ENCODE results near the gene AIFM2. TPM values are rescaled to one million over a fixed set of nuclear protein-coding genes. Genes with fewer than 3 reads are reported as not detected.
"Not testable (repeated sequence)": the region's sequence is repeated elsewhere in the genome, so short reads cannot be mapped to it uniquely, and the experiment has no call there.

Gene AIFM2
- total and polyA plus RNA-seq, 2 donors = 1.7 to 17.1 TPM

GRCh38 chr10:70087616-70088307 lies 44.9 kb downstream of the AIFM2 start:
- Histone ChIP-seq H3K36me3 (ENCODE audit: insufficient read depth) (no peaks in the 10 kb centered on the region), H3K4me1 (ENCODE audit: insufficient read depth) (no peaks in the 10 kb centered on the region), H3K27ac (ENCODE audit: low read depth) (no peak overlapping the region), H3K4me3 (ENCODE audit: low read depth, low read length) (no peak overlapping the region)
- no peak for DNase-seq (ENCODE audit: extremely low spot score)
- 95% methylated on average over 15 of the region's 15 CpGs for WGBS

GRCh38 chr10:70085975-70086613 lies 46.5 kb downstream of the AIFM2 start:
- 78% methylated on average over 3 of the region's 3 CpGs for WGBS
- H3K36me3 ChIP-seq (ENCODE audit: insufficient read depth) = no peaks in the 10 kb centered on the region

DNA sequence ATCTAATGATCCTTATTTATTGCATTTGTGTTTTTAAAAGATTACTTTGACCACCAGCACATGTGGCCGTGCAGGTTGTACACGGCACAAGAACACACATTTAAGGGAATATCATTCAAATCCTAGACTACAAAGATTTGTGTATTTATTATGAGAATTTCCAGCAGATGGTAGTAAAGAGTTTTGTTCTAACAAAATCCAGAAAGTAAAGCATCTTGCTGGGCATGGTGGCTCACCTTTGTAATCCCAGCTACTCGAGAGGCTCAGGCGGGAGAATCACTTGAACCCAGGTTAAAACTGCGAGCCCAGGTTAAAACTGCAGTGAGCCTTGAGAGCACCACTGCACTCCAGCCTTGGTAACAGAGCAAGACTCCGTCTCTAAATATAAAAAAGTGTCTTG lies 48.4 kb downstream of the AIFM2 start:
- DNase-seq (ENCODE audit: extremely low spot score) = no peak
- WGBS = 94% methylated on average over 6 of the region's 6 CpGs

More at GRCh38 chr10:70085975-70086613, 46.5 kb downstream of the AIFM2 start:
- DNase-seq (ENCODE audit: extremely low spot score) = no peak
- no peak overlapping the region for H3K4me3 ChIP-seq (ENCODE audit: low read depth, low read length)
- H3K4me1 ChIP-seq (ENCODE audit: insufficient read depth) = no peaks in the 10 kb centered on the region
- no peak overlapping the region for H3K27ac ChIP-seq (ENCODE audit: low read depth)

GRCh38 chr10:70080789-70081188 lies 51.8 kb downstream of the AIFM2 start:
- not testable (repeated sequence) for H3K36me3 ChIP-seq (ENCODE audit: insufficient read depth); H3K27ac ChIP-seq (ENCODE audit: low read depth); H3K4me3 ChIP-seq (ENCODE audit: low read depth, low read length); DNase-seq (ENCODE audit: extremely low spot score); H3K4me1 ChIP-seq (ENCODE audit: insufficient read depth)
- WGBS = 92% methylated on average over 2 of the region's 2 CpGs

More for the DNA sequence above, 48.4 kb downstream of the AIFM2 start:
- Histone ChIP-seq H3K4me3 (ENCODE audit: low read depth, low read length) (no peak overlapping the region), H3K36me3 (ENCODE audit: insufficient read depth) (no peaks in the 10 kb centered on the region), H3K27ac (ENCODE audit: low read depth) (no peak overlapping the region), H3K4me1 (ENCODE audit: insufficient read depth) (no peaks in the 10 kb centered on the region)

DNA sequence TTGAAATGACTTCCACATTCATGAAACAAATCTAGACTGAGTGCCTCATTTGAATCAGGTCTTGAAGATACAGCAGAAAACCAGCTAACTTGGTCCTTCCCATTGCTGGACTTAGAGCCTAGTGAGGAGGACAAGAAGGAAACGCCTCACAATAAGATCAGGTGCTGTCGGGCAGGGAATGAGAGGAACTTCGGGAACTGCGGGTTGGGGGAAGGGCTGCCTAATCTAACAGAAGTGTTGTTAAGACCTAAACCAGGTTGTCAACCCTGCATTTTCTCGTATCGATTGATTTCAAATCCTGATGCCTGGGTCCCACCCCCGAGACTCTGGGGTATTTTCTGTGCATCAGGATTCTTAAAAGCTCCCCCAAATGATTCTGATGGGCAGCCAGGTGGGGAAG lies 53.7 kb downstream of the AIFM2 start:
- DNase-seq (ENCODE audit: extremely low spot score) = no peak
- WGBS = 91% methylated on average over 7 of the region's 7 CpGs

GRCh38 chr10:70078329-70078728 lies 54.3 kb downstream of the AIFM2 start:
- no peak overlapping the region for H3K4me3 ChIP-seq (ENCODE audit: low read depth, low read length)
- H3K36me3 ChIP-seq (ENCODE audit: insufficient read depth) = no peaks in the 10 kb centered on the region
- H3K27ac ChIP-seq (ENCODE audit: low read depth) = no peak overlapping the region
- WGBS = 96% methylated on average over 5 of the region's 5 CpGs
- no peak for DNase-seq (ENCODE audit: extremely low spot score)
- no peaks in the 10 kb centered on the region for H3K4me1 ChIP-seq (ENCODE audit: insufficient read depth)

More for the DNA sequence above, 53.7 kb downstream of the AIFM2 start:
- no peaks in the 10 kb centered on the region for H3K4me1 ChIP-seq (ENCODE audit: insufficient read depth)
- H3K36me3 ChIP-seq (ENCODE audit: insufficient read depth) = no peaks in the 10 kb centered on the region
- H3K27ac ChIP-seq (ENCODE audit: low read depth) = no peak overlapping the region
- H3K4me3 ChIP-seq (ENCODE audit: low read depth, low read length) = no peak overlapping the region

DNA sequence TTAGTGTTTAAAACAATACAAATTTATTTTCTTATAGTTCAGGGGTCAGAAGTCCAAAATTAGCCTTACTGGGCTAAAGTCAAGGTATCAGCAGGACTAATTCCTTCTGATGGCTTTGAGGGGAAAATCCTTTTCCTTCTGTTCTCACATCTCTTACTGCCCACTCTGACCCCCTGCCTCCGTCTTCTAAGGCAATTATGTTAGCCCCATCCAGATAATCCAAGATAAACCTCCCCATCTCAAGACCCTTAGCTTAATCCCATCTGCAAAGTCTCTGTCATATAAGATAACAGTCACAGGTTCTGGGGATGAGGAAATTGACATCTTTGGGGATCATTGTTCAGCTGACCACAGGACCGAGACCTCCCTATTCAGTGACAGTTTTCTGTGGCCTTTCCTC lies 57.7 kb downstream of the AIFM2 start:
- H3K36me3 ChIP-seq (ENCODE audit: insufficient read depth) = no peaks in the 10 kb centered on the region
- H3K4me1 ChIP-seq (ENCODE audit: insufficient read depth) = no peaks in the 10 kb centered on the region
- DNase-seq (ENCODE audit: extremely low spot score) = no peak
- no peak overlapping the region for H3K27ac ChIP-seq (ENCODE audit: low read depth)
- H3K4me3 ChIP-seq (ENCODE audit: low read depth, low read length) = no peak overlapping the region
- 98% methylated on average over 2 of the region's 2 CpGs for WGBS

DNA sequence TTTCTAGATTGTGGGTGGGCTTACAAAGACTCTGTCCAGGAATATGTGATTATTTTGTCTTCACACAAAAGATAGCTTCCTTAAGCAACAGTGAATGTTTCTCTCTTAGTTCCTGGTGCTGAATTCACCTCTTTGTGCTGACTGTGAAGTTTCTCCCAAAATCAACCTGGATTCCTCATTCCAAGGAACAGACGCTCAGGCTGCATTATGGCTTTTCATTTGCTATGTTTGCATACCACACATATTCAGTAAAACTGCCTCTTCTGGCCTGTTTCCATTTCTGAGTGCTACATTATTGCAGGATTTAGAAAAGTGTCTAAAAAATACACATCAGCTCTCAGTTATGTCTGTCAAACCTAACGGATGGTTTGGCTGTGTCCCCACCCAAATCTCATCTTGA lies 58.5 kb downstream of the AIFM2 start:
- DNase-seq (ENCODE audit: extremely low spot score) = no peak
- Histone ChIP-seq H3K4me1 (ENCODE audit: insufficient read depth) (no peaks in the 10 kb centered on the region), H3K36me3 (ENCODE audit: insufficient read depth) (no peaks in the 10 kb centered on the region), H3K4me3 (ENCODE audit: low read depth, low read length) (no peak overlapping the region), H3K27ac (ENCODE audit: low read depth) (no peak overlapping the region)
- WGBS = 62% methylated on average over 2 of the region's 2 CpGs

- no peaks in the 10 kb centered on the region for H3K4me1 ChIP-seq (ENCODE audit: insufficient read depth)
- 97% methylated on average over 11 of the region's 11 CpGs for WGBS
- no peak overlapping the region for H3K27ac ChIP-seq (ENCODE audit: low read depth)
- no peak overlapping the region for H3K4me3 ChIP-seq (ENCODE audit: low read depth, low read length)
- no peaks in the 10 kb centered on the region for H3K36me3 ChIP-seq (ENCODE audit: insufficient read depth)
- no peak for DNase-seq (ENCODE audit: extremely low spot score)
These were observed 61.8 kb downstream of the AIFM2 start for GRCh38 chr10:70070834-70071233.

GRCh38 chr10:70069346-70069745 lies 63.3 kb downstream of the AIFM2 start:
- WGBS = 90% methylated on average over 5 of the region's 5 CpGs
- H3K27ac ChIP-seq (ENCODE audit: low read depth) = no peak overlapping the region
- no peaks in the 10 kb centered on the region for H3K36me3 ChIP-seq (ENCODE audit: insufficient read depth)
- H3K4me3 ChIP-seq (ENCODE audit: low read depth, low read length) = no peak overlapping the region
- no peak for DNase-seq (ENCODE audit: extremely low spot score)
- H3K4me1 ChIP-seq (ENCODE audit: insufficient read depth) = no peaks in the 10 kb centered on the region

DNA sequence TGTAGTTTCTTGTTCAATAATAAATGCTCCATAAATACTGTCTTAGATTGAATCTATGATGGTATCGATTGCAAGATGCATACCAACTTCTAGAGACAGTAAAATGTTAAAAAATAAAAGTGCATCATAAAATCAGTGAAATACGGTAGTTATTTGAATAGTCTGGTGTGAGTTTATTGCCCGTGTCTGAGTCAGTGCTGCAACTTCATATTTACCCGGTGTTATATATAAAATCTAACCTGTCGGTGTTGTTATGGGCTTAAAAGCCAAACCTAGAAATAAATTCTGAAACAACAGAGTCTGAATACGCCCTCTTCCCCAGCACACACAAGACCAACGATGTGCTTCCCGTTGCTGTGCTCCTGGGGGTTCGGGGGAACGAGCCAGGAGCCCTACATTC lies 63.7 kb downstream of the AIFM2 start:
- H3K4me1 ChIP-seq (ENCODE audit: insufficient read depth) = no peaks in the 10 kb centered on the region
- no peaks in the 10 kb centered on the region for H3K36me3 ChIP-seq (ENCODE audit: insufficient read depth)
- no peak for DNase-seq (ENCODE audit: extremely low spot score)
- H3K27ac ChIP-seq (ENCODE audit: low read depth) = no peak overlapping the region
- H3K4me3 ChIP-seq (ENCODE audit: low read depth, low read length) = no peak overlapping the region
- WGBS = 92% methylated on average over 10 of the region's 10 CpGs

GRCh38 chr10:70067586-70067985 lies 65.0 kb downstream of the AIFM2 start:
- 92% methylated on average over 2 of the region's 2 CpGs for WGBS
- no peak for DNase-seq (ENCODE audit: extremely low spot score)
- Histone ChIP-seq H3K4me3 (ENCODE audit: low read depth, low read length) (no peak overlapping the region), H3K4me1 (ENCODE audit: insufficient read depth) (no peaks in the 10 kb centered on the region), H3K27ac (ENCODE audit: low read depth) (no peak overlapping the region), H3K36me3 (ENCODE audit: insufficient read depth) (no peaks in the 10 kb centered on the region)

GRCh38 chr10:70066190-70066589 lies 66.4 kb downstream of the AIFM2 start:
- no peak for DNase-seq (ENCODE audit: extremely low spot score)
- no peaks in the 10 kb centered on the region for H3K4me1 ChIP-seq (ENCODE audit: insufficient read depth)
- no peaks in the 10 kb centered on the region for H3K36me3 ChIP-seq (ENCODE audit: insufficient read depth)
- no peak overlapping the region for H3K4me3 ChIP-seq (ENCODE audit: low read depth, low read length)
- 91% methylated on average over 3 of the region's 3 CpGs for WGBS
- no peak overlapping the region for H3K27ac ChIP-seq (ENCODE audit: low read depth)

DNA sequence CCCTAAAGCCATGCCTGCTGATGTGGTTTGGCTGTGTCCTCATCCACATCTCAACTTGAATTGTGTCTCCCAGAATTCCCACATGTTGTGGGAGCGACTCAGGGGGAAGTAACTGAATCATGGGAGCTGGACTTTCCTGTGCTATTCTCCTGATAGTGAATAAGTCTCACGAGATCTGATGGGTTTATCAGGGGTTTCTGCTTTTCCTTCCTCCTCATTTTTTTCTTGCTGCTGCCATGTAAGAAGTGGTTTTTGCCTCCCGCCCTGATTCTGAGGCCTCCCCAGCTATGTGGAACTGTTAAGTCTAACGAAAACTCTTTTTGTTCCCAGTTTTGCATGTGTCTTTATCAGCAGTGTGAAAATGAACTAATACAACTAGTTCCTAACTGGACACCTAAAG lies 68.1 kb downstream of the AIFM2 start:
- no peak overlapping the region for H3K4me3 ChIP-seq (ENCODE audit: low read depth, low read length)
- H3K36me3 ChIP-seq (ENCODE audit: insufficient read depth) = no peaks in the 10 kb centered on the region
- WGBS = 85% methylated on average over 4 of the region's 4 CpGs
- H3K27ac ChIP-seq (ENCODE audit: low read depth) = no peak overlapping the region
- H3K4me1 ChIP-seq (ENCODE audit: insufficient read depth) = no peaks in the 10 kb centered on the region
- DNase-seq (ENCODE audit: extremely low spot score) = no peak

Measured in urinary bladder (tissue), 4 donors.